ENCODE data around the gene PJA1.

PJA1 gene

GRCh38 chrX:69140837-69141236 is 24.4 kb downstream of the PJA1 start:
- TF ChIP-seq CTCF (IDR thresholded peaks at IDR 0.05; ENCODE audit: low read depth, low read length): no peak
- Histone ChIP-seq H3K4me3 (ENCODE audit: low read depth, low read length) (no peak overlapping the region), H3K36me3 (no peaks in the 10 kb centered on the region), H3K9me3 (ENCODE audit: severe bottlenecking) (no peaks in the 10 kb centered on the region), H3K27me3 (ENCODE audit: insufficient read depth, low read depth, severe bottlenecking) (peaks cover 14% of the 10 kb centered on the region), H3K27ac (no peak overlapping the region)
- DNase-seq: no peak

- no peaks in the 10 kb centered on the region for H3K9me3 ChIP-seq (ENCODE audit: severe bottlenecking)
- DNase-seq: no peak
- no peak for TF ChIP-seq CTCF (IDR thresholded peaks at IDR 0.05; ENCODE audit: low read depth, low read length)
- H3K36me3 ChIP-seq: no peaks in the 10 kb centered on the region
- H3K4me3 ChIP-seq (ENCODE audit: low read depth, low read length): no peak overlapping the region
- no peak overlapping the region for H3K27ac ChIP-seq
- H3K27me3 ChIP-seq (ENCODE audit: insufficient read depth, low read depth, severe bottlenecking): peaks cover 14% of the 10 kb centered on the region
Observed at GRCh38 chrX:69139516-69139915, 25.7 kb downstream of the PJA1 start.

- no peak overlapping the region for H3K27ac ChIP-seq
- no peaks in the 10 kb centered on the region for H3K9me3 ChIP-seq (ENCODE audit: severe bottlenecking)
- no peaks in the 10 kb centered on the region for H3K36me3 ChIP-seq
- peaks cover 14% of the 10 kb centered on the region for H3K27me3 ChIP-seq (ENCODE audit: insufficient read depth, low read depth, severe bottlenecking)
- no peak overlapping the region for H3K4me3 ChIP-seq (ENCODE audit: low read depth, low read length)
- TF ChIP-seq CTCF (IDR thresholded peaks at IDR 0.05; ENCODE audit: low read depth, low read length): no peak
- no peak for DNase-seq
Observed at GRCh38 chrX:69138512-69138911, 26.7 kb downstream of the PJA1 start.

GRCh38 chrX:69138118-69138390 is 27.2 kb downstream of the PJA1 start:
- TF ChIP-seq CTCF (IDR thresholded peaks at IDR 0.05; ENCODE audit: low read depth, low read length): no peak
- H3K36me3 ChIP-seq: no peaks in the 10 kb centered on the region
- no peak overlapping the region for H3K4me3 ChIP-seq (ENCODE audit: low read depth, low read length)
- no peak for DNase-seq
- H3K9me3 ChIP-seq (ENCODE audit: severe bottlenecking): no peaks in the 10 kb centered on the region
- peaks cover 11% of the 10 kb centered on the region for H3K27me3 ChIP-seq (ENCODE audit: insufficient read depth, low read depth, severe bottlenecking)
- H3K27ac ChIP-seq: no peak overlapping the region

- DNase-seq: no peak
- Histone ChIP-seq H3K27ac (no peak overlapping the region), H3K4me3 (ENCODE audit: low read depth, low read length) (no peak overlapping the region), H3K36me3 (no peaks in the 10 kb centered on the region), H3K27me3 (ENCODE audit: insufficient read depth, low read depth, severe bottlenecking) (peaks cover 11% of the 10 kb centered on the region), H3K9me3 (ENCODE audit: severe bottlenecking) (no peaks in the 10 kb centered on the region)
- no peak for TF ChIP-seq CTCF (IDR thresholded peaks at IDR 0.05; ENCODE audit: low read depth, low read length)
Observed at GRCh38 chrX:69137371-69138117, 27.7 kb downstream of the PJA1 start.

All from WERI-Rb-1 (cell line).